IMR-90 (cell line): ENCODE data around the gene ARHGAP24. TPM values are rescaled to one million over a fixed set of nuclear protein-coding genes. Genes with fewer than 3 reads are reported as not detected.

Experiments
- ATAC-seq: fragments of 200-7000 bp; cut with Tn5 transposase; 2 replicates; pipeline ENCODE4 v1.9.1; 2020; ENCODE audit warnings: low read depth, mild to moderate bottlenecking, moderate library complexity
- BruUV-seq: library from RNA; stranded (reverse); fragments of 400-500 nt; replicated peaks from 2 replicates; lab custom pipeline; 2021; lab: Mats Ljungman, UMichigan
- CTCF ChIA-PET: fragments of 300-600 bp; formaldehyde crosslinking; extraction: SDS; loops from one replicate; lab custom pipeline; 2021; ENCODE audit warnings: antibody characterized with exemption; lab: Yijun Ruan, JAX
- POLR2A ChIA-PET: fragments of 300-600 bp; sonication (Branson Sonifier 250); formaldehyde crosslinking; loops from one replicate; lab custom pipeline; 2022; ENCODE audit warnings: antibody characterized with exemption; ENCODE audit not compliant: unreplicated experiment; lab: Charles Lee
- DNase-seq: peaks from one replicate; pipeline ENCODE4 v3.0.0; 2013
- H2AFZ ChIP-seq: replicated peaks from 2 replicates; pipeline ENCODE3; 2013; ENCODE audit warnings: low read length, mild to moderate bottlenecking; ENCODE audit not compliant: poor library complexity
- H2AK5ac ChIP-seq: 2 replicates; pipeline ENCODE4 v1.6.1; 2013; ENCODE audit warnings: low read depth, low read length, inconsistent platforms
- H2AK9ac ChIP-seq: replicated peaks from 2 replicates; pipeline ENCODE3; 2013; ENCODE audit warnings: mild to moderate bottlenecking, low read depth, low read length, moderate library complexity; ENCODE audit not compliant: poor library complexity
- H2BK120ac ChIP-seq: 2 replicates; pipeline ENCODE4 v1.6.1; 2013; ENCODE audit warnings: low read depth, low read length, inconsistent platforms
- H2BK15ac ChIP-seq: 3 replicates; pipeline ENCODE4 v1.6.1; 2013; ENCODE audit warnings: low read depth, low read length, inconsistent platforms
- H2BK20ac ChIP-seq: 2 replicates; pipeline ENCODE4 v1.6.1; 2013; ENCODE audit warnings: low read depth, mild to moderate bottlenecking, inconsistent platforms, low read length, moderate library complexity
- H2BK5ac ChIP-seq: 2 replicates; pipeline ENCODE4 v1.6.1; 2013; ENCODE audit warnings: mild to moderate bottlenecking, low read depth, low read length, inconsistent platforms; ENCODE audit not compliant: poor library complexity, severe bottlenecking
- H3K14ac ChIP-seq: replicated peaks from 2 replicates; pipeline ENCODE4 v1.6.1; 2013; ENCODE audit warnings: low read depth, low read length, inconsistent platforms
- H3K18ac ChIP-seq: 2 replicates; pipeline ENCODE4 v1.6.1; 2013; ENCODE audit warnings: low read depth, low read length, control low read depth
- H3K23ac ChIP-seq: 2 replicates; pipeline ENCODE4 v1.6.1; 2013; ENCODE audit warnings: low read depth, low read length, inconsistent platforms
- H3K27ac ChIP-seq: 2 replicates; pipeline ENCODE4 v1.5.1; 2013; ENCODE audit warnings: mild to moderate bottlenecking, control low read depth, low read length; ENCODE audit not compliant: insufficient read depth
- H3K27me3 ChIP-seq: 2 replicates; pipeline ENCODE4 v1.6.1; 2013; ENCODE audit warnings: low read length; ENCODE audit not compliant: control insufficient read depth, insufficient read depth
- H3K36me3 ChIP-seq: 2 replicates; pipeline ENCODE4 v1.6.1; 2013; ENCODE audit warnings: low read length, mixed read lengths; ENCODE audit not compliant: control insufficient read depth, insufficient read depth
- H3K4ac ChIP-seq: 2 replicates; pipeline ENCODE4 v1.6.1; 2013; ENCODE audit warnings: low read depth, low read length, inconsistent platforms
- H3K4me1 ChIP-seq: 2 replicates; pipeline ENCODE4 v1.6.1; 2013; ENCODE audit warnings: low read length, mixed read lengths; ENCODE audit not compliant: control insufficient read depth, insufficient read depth
- H3K4me2 ChIP-seq: 2 replicates; pipeline ENCODE4 v1.6.1; 2013; ENCODE audit warnings: low read depth, mild to moderate bottlenecking, control low read depth, low read length, moderate library complexity
- H3K4me3 ChIP-seq: 2 replicates; pipeline ENCODE4 v1.5.1; 2013; ENCODE audit warnings: low read depth, mild to moderate bottlenecking, control low read depth, low read length, moderate library complexity; ENCODE audit not compliant: insufficient read depth
- H3K56ac ChIP-seq: 2 replicates; pipeline ENCODE4 v1.6.1; 2013; ENCODE audit warnings: low read length, inconsistent platforms; ENCODE audit not compliant: insufficient read depth; ENCODE audit errors: extremely low read depth
- H3K79me1 ChIP-seq, 2 experiments: 2 replicates each; pipeline ENCODE4 v1.6.1; 2013; ENCODE audit warnings: low read length in 2 of 2, inconsistent platforms in 1 of 2, low read depth in 1 of 2
- H3K9ac ChIP-seq: 2 replicates; pipeline ENCODE4 v1.6.1; 2013; ENCODE audit warnings: low read depth, low read length, control low read depth
- H3K9me1 ChIP-seq: 2 replicates; pipeline ENCODE4 v1.6.1; 2013; ENCODE audit warnings: low read length, inconsistent platforms; ENCODE audit not compliant: insufficient read depth
- H3K9me3 ChIP-seq: 2 replicates; pipeline ENCODE4 v1.6.1; 2013; ENCODE audit warnings: low read length; ENCODE audit not compliant: control insufficient read depth, insufficient read depth
- H4K20me1 ChIP-seq: 2 replicates; pipeline ENCODE4 v1.6.1; 2013; ENCODE audit warnings: low read length, inconsistent platforms; ENCODE audit not compliant: insufficient read depth
- H4K5ac ChIP-seq: 2 replicates; pipeline ENCODE4 v1.6.1; 2013; ENCODE audit warnings: mild to moderate bottlenecking, low read depth, low read length, control low read depth
- H4K8ac ChIP-seq, 2 experiments: 2 replicates each; pipeline ENCODE4 v1.6.1; 2013; ENCODE audit warnings: low read depth in 2 of 2, low read length in 2 of 2, control low read depth in 1 of 2, inconsistent platforms in 1 of 2
- H4K91ac ChIP-seq: 2 replicates; pipeline ENCODE4 v1.6.1; 2013; ENCODE audit warnings: low read depth, low read length, inconsistent platforms; ENCODE audit not compliant: insufficient read depth
- BHLHE40 ChIP-seq: fragments of 150-350 bp; IDR thresholded peaks from 2 replicates; pipeline ENCODE4 v1.6.1; 2016; ENCODE audit warnings: mild to moderate bottlenecking, low read depth, low read length
- CEBPB ChIP-seq: IDR thresholded peaks from 2 replicates; pipeline ENCODE4 v1.6.1; 2012; ENCODE audit warnings: low read depth, low read length, improper control_type of control experiment
- CHD1 ChIP-seq: IDR thresholded peaks from 2 replicates; pipeline ENCODE4 v1.6.1; 2012; ENCODE audit warnings: low read depth, low read length, improper control_type of control experiment
- CTCF ChIP-seq: conservative IDR thresholded peaks from 2 replicates; pipeline ENCODE4 v1.5.1; 2012; ENCODE audit warnings: mild to moderate bottlenecking, low read depth, low read length, improper control_type of control experiment
- ELK1 ChIP-seq: fragments of 150-350 bp; IDR thresholded peaks from 2 replicates; pipeline ENCODE4 v1.6.1; 2016; ENCODE audit warnings: low read depth, mild to moderate bottlenecking, low read length, moderate library complexity, borderline replicate concordance
- FOS ChIP-seq: fragments of 150-350 bp; IDR thresholded peaks from 2 replicates; pipeline ENCODE4 v1.6.1; 2016; ENCODE audit warnings: low read depth, low read length
- MAFK ChIP-seq: IDR thresholded peaks from 2 replicates; pipeline ENCODE4 v1.6.1; 2012; ENCODE audit warnings: low read depth, low read length, improper control_type of control experiment
- MAZ ChIP-seq: IDR thresholded peaks from 2 replicates; pipeline ENCODE4 v1.6.1; 2012; ENCODE audit warnings: low read depth, mild to moderate bottlenecking, low read length, improper control_type of control experiment, moderate library complexity, borderline replicate concordance
- MXI1 ChIP-seq: IDR thresholded peaks from 2 replicates; pipeline ENCODE4 v1.6.1; 2012; ENCODE audit warnings: low read depth, mild to moderate bottlenecking, low read length, moderate library complexity, borderline replicate concordance
- NFE2L2 ChIP-seq: fragments of 150-350 bp; IDR thresholded peaks from 2 replicates; pipeline ENCODE4 v1.6.1; 2016; ENCODE audit warnings: low read depth, mild to moderate bottlenecking, low read length
- POLR2A ChIP-seq: IDR thresholded peaks from 2 replicates; pipeline ENCODE4 v1.6.1; 2012; ENCODE audit warnings: mild to moderate bottlenecking, low read depth, low read length
- RAD21 ChIP-seq: IDR thresholded peaks from 2 replicates; pipeline ENCODE4 v1.6.1; 2012; ENCODE audit warnings: low read length, improper control_type of control experiment
- RCOR1 ChIP-seq: IDR thresholded peaks from 2 replicates; pipeline ENCODE4 v1.6.1; 2012; ENCODE audit warnings: mild to moderate bottlenecking, low read length, improper control_type of control experiment; ENCODE audit not compliant: insufficient replicate concordance
- RFX5 ChIP-seq: IDR thresholded peaks from 2 replicates; pipeline ENCODE4 v1.8.0; 2012; ENCODE audit warnings: low read depth, mild to moderate bottlenecking, low read length, moderate library complexity
- SMC3 ChIP-seq: fragments of 150-350 bp; IDR thresholded peaks from 2 replicates; pipeline ENCODE4 v1.6.1; 2016; ENCODE audit warnings: low read depth, mild to moderate bottlenecking, antibody characterized with exemption, low read length, moderate library complexity
- USF2 ChIP-seq: fragments of 150-350 bp; IDR thresholded peaks from 2 replicates; pipeline ENCODE4 v1.6.1; 2017; ENCODE audit warnings: mild to moderate bottlenecking, antibody characterized with exemption, low read length, low read depth
- WGBS, 2 experiments: methylation state at CpG; one replicate each; pipeline versions ENCODE4 v1.1.5 to v1.1.7; 2013; ENCODE audit warnings: missing lambda C conversion rate in 2 of 2; ENCODE audit not compliant: insufficient read length in 1 of 2; ENCODE audit errors: extremely low coverage in 2 of 2; 5-methylcytosine and 5-hydroxymethylcytosine counted together
- dilution Hi-C: fragments of 300-500 bp; cut with HindIII; formaldehyde crosslinking; loops from one replicate; pipeline ENCODE4 v1.14.3; 2018; ENCODE audit warnings: low sequenced_read_pairs; ENCODE audit not compliant: unreplicated experiment
- in situ Hi-C: fragments of 300-500 bp; cut with MboI; formaldehyde crosslinking; loops from 3 replicates; pipeline ENCODE4 v1.14.3; 2019; ENCODE audit warnings: low sequenced_read_pairs, inconsistent platforms, mixed read lengths
- intact Hi-C: fragments of 100-400 bp; cut with micrococcal nuclease; formaldehyde crosslinking; loops from 2 replicates; pipeline ENCODE4 v1.10.0; 2022
- polyA plus RNA-seq, 3 experiments: library from polyadenylated mRNA; depleted of rRNA; stranded (reverse); fragments of >200 nt; gene quantifications; 2 replicates each; pipeline ENCODE4 v1.2.3, GENCODE V29; 2012; ENCODE audit warnings: low replicate concordance in 1 of 3
- total RNA-seq: library from RNA; depleted of rRNA; stranded (reverse); fragments of >200 nt; gene quantifications from 2 replicates; pipeline ENCODE4 v1.2.3, GENCODE V29; 2012

ARHGAP24 gene
- total and polyA plus RNA-seq, 2 of the 4 experiments (the other 2 are of a cell fraction), result 11.9 to 24.0 TPM

- Histone ChIP-seq H4K20me1 (no peaks in the 10 kb centered on the region), H2AFZ (no peak overlapping the region), H3K4ac (no peak overlapping the region), H2AK9ac (no peak overlapping the region), H2BK5ac (no peak overlapping the region), H4K91ac (no peak overlapping the region), H3K27ac (no peak overlapping the region), H3K27me3 (no peaks in the 10 kb centered on the region), H3K9me1 (no peaks in the 10 kb centered on the region), H3K23ac (no peak overlapping the region), H3K4me2 (no peak overlapping the region), H3K14ac (no peak overlapping the region), H3K9me3 (no peaks in the 10 kb centered on the region), H3K4me3 (no peak overlapping the region), H3K56ac (no peak overlapping the region), H3K9ac (no peak overlapping the region), H2BK15ac (no peak overlapping the region), H4K5ac (no peak overlapping the region), H3K79me1 (no peaks in the 10 kb centered on the region), H2BK120ac (no peak overlapping the region), H4K8ac (no peak overlapping the region), H3K36me3 (no peaks in the 10 kb centered on the region), H3K4me1 (no peaks in the 10 kb centered on the region; the same call in 1 of the 2 replicates), H2BK20ac (no peak overlapping the region), H3K18ac (no peak overlapping the region), H2AK5ac (no peak overlapping the region)
- WGBS, 2 experiments, result no CpG with 5 or more reads among the region's 1 CpG
- ATAC-seq (no peak), DNase-seq (no peak)
- in situ Hi-C loops, result no loop called here
- POLR2A ChIA-PET, result no interaction called here
- TF ChIP-seq CTCF, result no peak
- no peak for TF ChIP-seq RFX5
- no peak for TF ChIP-seq SMC3
- no peak for TF ChIP-seq MAZ
- TF ChIP-seq NFE2L2, result no peak
- TF ChIP-seq RCOR1, result no peak
- TF ChIP-seq MXI1, result no peak
- TF ChIP-seq POLR2A, result no peak
- TF ChIP-seq ELK1, result no peak
- TF ChIP-seq CEBPB, result no peak
- TF ChIP-seq BHLHE40, result no peak
- TF ChIP-seq RAD21, result no peak
- no peak for TF ChIP-seq USF2
- no peak for TF ChIP-seq CHD1
- no peak for TF ChIP-seq FOS
- no peak for TF ChIP-seq MAFK
- intact Hi-C loops, result no loop called here
- no TSS peak for BruUV-seq
- CTCF ChIA-PET, result no interaction called here
- dilution Hi-C loops, result no loop called here
Measured at GRCh38 chr4:85676050-85676425, 201.1 kb downstream of the ARHGAP24 start.
